ENCODE results near the gene FAM3D.

The FAM3D gene

DNA sequence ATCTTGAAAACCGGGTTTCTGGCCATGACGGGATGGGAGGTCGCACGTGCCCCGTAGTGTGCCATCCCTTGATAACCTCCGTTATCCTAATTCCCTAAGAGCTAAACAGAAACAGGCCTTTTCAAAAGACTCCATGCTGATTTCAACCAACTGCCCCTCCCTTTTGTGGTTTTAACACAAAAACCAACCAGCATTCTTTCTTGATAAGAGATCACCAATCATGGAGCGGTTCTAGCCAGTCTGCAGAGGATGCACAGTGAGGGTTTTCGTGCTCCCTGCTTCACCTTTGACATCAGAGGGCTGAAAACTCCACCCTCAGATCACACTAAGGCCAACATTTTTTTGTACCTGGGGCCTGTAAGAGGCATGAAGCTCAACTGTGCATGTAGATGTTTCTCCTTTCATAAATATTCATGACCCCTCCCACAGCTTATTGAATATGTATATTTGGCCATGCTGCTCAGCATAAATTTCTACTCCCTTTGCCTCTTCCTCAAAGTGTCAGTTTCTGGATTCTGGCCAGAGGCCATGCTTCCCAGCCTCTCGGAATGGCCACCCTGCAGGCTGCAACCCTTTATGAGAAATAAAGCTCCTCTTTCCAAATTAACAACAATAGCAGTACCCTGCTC is 41.3 kb downstream of the FAM3D start:
- DNase-seq: no peak

- no peak for DNase-seq
Observed at GRCh38 chr3:58624550-58624949, 42.0 kb downstream of the FAM3D start.

DNA sequence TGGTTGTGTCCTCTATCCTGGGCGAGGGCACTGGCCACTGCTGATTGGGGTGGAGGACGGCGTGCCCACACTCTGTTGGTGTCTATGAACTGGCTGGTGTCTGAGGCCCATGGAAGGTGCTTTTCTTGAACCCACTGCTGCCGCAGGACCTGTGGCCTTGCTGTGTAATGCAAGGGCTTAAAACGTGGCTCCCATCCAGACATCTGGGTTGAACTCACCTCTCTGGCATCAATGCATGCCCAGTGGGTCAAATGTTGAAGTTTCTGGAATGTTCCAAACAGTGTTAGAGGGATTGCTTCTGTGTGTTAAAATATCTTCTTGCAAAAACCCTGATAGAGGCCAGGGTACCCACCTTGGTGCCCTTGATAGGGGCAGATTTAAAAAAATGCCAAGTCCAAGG is 42.6 kb downstream of the FAM3D start:
- DNase-seq: no peak

GRCh38 chr3:58623478-58623877 is 43.1 kb downstream of the FAM3D start:
- DNase-seq: no peak

GRCh38 chr3:58622892-58623291 is 43.7 kb downstream of the FAM3D start:
- no peak for DNase-seq

GRCh38 chr3:58622436-58622835 is 44.1 kb downstream of the FAM3D start:
- no peak for DNase-seq

- DNase-seq: no peak
Observed at GRCh38 chr3:58621086-58621830, 45.3 kb downstream of the FAM3D start.

DNA sequence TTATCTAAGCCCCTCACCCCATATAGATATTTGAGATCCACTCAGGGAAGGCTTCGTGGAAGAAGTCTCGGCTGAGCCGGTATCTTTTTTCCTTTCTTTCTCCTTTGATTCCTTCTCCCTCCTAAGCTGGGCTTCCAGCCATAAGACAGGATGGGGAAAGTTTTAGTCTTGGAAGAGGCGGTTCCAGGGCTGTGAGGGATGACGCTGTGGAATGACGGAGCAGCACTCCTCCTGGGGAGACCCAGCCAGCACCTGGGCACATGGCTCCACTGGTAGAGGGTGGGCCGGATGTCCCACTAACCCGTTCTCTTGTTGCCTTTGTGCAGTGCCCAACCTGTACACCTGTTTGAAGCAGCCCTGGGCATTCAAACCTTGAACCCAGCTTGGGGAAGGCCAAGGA is 46.2 kb downstream of the FAM3D start:
- no peak for DNase-seq

DNA sequence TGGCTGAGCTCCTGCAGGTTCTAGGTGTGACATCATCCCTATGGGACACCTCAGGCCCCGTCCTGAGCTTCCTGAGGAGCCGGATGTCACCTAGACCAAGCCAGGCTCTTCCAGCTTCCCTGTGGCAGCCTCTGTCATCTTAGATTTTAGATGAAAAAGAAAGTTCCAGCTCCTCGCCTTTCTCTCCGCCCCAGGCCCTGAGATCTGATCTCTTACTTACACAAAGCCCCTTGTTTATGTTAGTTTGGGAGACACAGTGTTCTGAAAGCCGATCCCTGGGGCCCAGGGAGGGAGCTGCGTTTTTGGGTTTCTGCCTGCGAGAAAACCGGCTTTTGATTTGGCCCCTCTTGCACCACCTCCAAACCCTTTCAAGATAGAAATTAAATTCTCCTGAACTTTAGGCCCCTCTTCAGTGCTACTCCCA is 49.2 kb downstream of the FAM3D start:
- no peak for DNase-seq

DNA sequence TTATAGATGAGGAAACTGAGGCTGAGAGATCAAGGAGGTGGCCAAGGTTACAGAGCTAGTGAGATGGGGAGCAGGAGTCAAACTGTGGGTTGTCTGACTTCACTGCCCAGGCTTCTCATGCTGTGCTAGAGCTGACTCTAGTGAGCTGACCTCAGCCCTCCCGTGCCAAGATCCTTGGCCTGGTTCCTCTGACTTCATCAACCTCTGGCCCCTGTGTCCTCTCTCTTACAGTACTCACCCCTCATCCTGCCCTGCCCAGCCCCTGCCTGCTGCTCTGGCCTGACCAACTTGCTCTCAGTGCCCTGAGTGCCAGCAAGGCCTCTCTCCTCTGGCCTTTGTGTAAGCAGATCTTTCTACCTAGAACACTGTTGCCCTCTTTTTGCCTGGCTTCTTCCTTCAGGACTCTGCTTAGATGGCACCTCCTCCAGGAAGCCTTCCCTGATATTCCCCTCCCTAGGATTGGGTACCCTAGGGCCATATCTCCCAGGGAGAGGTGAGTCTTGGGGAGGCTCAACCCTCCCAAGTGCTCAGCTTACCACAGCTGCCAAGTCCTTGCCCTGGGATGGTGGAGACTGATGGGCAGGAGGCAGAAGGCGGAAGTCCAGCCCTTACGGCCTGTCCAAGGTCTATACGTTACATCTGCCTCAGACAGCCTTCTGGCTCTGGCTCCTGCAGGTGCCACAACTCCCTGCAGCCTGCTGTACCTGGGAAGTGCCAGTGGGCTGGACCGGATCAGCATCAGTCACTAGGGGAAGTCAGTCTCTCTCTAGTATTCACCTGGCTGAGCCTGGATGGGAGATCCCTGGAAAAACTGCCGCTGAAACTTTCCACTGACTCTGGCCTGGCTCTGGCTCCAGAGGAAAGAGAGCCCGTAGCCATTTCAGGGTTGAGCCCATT is 53.1 kb downstream of the FAM3D start:
- DNase-seq: no peak

GRCh38 chr3:58612830-58613229 is 53.7 kb downstream of the FAM3D start:
- no peak for DNase-seq

- DNase-seq: no peak
Observed at GRCh38 chr3:58609990-58610389, 56.6 kb downstream of the FAM3D start.

DNA sequence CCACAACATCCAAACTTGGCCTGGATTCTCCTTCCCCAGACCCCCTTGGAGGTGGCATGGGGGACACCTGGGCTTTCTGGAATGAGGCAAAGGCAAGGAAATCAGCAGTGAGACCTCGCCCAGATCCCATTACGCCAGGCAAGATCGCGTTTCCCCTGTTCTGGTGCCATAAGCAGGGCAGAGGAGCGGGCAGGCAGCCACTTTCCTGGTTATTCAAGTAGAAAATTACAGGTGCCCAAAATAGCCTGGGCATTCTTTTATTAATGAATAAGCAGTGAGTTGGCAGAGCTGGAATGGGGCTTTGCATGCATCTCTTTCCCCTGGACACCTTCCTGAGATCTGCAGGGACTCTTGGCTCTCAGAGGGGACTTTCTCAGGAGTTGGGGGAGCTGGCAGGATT is 57.9 kb downstream of the FAM3D start:
- no peak for DNase-seq

DNA sequence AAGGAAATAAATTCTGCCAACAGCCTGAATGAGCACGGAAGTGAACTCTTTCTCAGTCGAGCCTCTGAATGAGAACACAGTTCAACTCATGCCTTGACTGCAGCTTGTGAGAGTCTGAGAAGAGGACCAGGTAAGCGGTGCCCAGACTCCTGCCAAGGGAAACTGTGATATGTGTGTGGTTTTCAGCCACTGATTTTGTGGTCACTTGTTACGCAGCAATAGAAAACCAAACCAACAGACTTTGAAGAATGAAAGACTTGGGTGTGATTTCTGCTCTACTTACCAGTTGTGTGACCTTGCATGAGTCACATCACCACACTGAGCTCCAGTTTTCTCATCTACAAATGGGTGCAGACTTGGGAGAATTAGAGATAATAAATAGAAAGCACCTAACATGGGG is 58.8 kb downstream of the FAM3D start:
- DNase-seq: no peak

GRCh38 chr3:58606693-58607092 is 59.9 kb downstream of the FAM3D start:
- no peak for DNase-seq

GRCh38 chr3:58604031-58604430 is 62.5 kb downstream of the FAM3D start:
- DNase-seq: no peak

- DNase-seq: no peak
Observed at GRCh38 chr3:58603606-58604005, 63.0 kb downstream of the FAM3D start.

DNA sequence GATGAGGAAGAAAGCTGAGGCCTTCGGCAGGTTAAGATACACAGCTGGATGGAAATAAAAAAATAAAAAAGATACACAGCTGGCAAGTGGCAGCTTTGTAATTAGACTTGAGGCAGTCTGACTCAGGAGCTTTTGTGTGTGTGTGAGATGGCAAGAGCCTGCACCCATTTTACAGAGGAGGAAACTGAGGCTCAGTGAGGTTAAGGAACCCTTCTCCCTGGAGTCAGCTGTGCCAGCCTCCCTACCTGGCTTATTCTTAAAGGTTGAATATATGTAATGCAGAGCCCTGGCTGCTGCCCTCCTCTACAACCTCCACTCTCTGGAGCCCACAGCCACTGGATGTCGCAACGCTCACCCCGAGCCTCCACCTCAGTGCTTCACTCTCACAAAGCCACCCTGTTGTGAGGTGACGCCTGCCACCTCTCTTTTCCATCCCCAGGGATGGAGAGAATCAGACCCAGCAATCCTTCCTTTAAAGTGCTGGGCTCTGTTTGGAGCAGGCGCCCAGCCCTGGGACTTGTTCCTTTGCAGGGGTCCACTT is 68.7 kb downstream of the FAM3D start:
- no peak for DNase-seq

- DNase-seq: no peak
Observed at GRCh38 chr3:58596834-58597518, 69.6 kb downstream of the FAM3D start.

DNA sequence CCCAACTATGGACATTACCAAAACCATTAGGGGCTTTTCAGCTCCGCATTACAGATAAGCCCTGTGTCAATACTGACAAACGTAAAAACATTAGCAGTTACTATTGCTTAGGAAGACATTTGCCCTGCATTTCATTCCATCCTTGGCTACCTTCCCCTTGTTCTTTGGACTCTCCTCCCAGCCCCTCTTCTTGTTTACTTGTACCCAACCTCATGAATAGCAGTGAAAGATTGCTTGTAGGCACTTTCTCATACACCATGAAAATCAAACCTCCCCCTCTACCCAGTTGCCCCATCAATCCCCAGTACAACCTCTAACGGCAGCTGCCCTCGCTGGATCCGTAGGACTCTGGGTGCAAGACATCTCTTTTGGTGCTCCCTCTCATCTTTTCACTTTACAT is 72.5 kb downstream of the FAM3D start:
- no peak for DNase-seq

- DNase-seq: no peak
Observed at GRCh38 chr3:58591517-58592510, 74.8 kb downstream of the FAM3D start.

Measured in fibroblast of skin of abdomen (primary cell).